GM21723 (cell line): ENCODE measurements around the gene AZIN2.
"Not testable (repeated sequence)": the region's sequence is repeated elsewhere in the genome, so short reads cannot be mapped to it uniquely, and the experiment has no call there.

Source experiments
- ATAC-seq: cut with Tn5 transposase; IDR thresholded peaks from one replicate; pipeline ENCODE4 v1.9.1; 2021; ENCODE audit warnings: mild to moderate bottlenecking, moderate library complexity; ENCODE audit not compliant: unreplicated experiment

AZIN2 gene

DNA sequence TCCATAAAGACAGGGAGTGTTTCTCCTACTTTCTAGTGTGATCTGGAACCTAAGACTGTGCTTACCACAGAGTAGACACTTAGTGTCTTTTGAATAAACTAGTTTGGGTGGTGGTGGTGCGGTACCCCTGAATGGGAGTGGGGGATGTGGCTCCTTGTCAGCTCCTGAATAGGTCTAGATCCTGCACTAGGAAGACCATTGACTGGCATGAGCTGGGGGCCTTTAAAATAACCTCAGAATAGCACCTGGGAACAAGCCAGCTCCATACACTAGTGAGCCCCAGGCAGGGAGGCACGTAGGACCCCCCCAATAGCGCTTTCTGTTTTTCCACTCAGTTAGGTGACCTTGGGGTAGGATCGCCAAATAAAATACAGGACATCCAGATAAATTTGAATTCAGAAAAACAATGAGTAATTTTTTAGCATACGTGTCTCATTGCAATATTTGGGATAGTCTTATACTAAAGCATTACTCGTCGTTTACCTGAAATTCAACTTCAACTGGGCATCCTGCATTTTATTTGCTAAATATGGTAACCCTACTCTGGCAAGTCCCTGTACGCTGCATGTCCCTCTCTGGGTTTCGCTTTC is 45.6 kb downstream of the AZIN2 start:
- no peak for ATAC-seq

DNA sequence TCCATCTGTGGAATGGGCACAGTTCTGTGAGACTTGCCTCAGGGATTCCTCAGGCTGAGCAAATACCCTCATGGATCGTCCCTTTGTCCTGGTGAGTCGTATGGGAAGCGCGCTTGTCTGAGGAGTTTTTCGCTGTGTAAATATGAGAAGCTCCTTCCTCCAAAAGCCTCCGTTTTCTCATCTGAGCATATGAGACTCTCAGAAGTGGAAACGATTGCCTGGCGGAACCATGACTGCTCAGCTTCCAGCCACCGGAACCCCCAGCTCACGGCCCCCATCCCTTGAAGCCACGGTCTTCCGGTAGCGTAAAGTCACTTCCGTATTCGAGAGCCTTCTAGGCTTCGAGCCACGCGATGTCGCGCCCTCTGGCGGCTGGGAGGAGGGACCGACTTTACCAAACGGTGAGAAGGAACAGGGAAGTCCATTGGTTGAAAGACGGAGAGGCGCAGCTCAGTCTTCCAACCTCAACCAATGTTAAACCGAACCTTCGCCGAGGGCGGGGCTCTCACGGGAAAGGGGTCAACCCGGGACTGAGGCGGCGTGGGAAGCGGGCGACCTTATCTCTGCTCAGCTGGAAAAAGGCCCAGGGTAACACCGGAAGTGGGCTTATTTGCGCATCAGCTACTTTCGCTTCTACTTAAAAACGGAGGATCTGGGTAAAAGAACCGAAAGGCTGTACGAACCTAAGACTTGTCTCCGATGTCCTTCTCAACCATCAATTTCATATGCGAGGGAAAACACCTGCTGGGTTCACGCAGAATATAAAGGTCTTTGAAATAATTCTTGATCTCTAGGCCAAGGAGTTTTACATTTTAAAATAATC is 46.3 kb downstream of the AZIN2 start:
- ATAC-seq: peak; percentile 92

DNA sequence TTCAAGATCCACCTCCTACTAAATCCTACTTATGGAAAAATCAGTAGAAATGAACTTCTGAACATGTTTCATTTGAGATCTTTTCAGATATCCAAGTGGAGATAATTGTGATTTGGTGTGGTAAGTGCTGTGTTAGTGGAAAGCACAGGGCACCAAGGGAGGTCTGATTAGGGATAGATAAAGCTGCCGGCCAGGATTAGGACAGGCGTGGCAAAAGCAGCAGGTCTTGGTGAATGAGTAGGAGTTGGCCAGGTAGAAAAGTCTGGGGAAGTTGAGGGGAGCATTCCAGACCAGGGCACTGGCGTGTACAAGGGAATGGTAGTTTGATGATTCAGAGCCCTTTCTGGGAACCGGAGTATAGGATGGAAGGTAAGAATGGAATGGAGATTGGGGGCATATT is 47.8 kb downstream of the AZIN2 start:
- ATAC-seq: no peak

DNA sequence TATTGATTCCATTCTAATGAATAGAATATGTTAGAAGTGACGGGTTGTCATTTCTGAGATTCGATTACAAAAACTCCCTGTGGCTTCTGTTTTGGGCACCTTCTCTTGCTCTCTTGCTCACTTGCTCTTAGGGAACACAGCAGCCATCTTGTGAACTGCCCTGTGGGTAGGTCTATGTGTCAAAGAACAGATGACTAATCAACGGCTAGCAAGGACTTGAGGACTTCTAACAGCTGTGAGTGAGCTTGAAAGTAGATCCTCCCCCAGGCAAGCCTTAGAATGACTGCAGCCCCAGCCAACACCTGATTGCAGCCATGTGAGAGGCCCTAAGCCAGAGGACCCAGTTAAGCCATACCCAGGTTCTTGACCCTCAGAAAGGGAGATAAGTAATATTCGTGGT is 49.3 kb downstream of the AZIN2 start:
- ATAC-seq: no peak

DNA sequence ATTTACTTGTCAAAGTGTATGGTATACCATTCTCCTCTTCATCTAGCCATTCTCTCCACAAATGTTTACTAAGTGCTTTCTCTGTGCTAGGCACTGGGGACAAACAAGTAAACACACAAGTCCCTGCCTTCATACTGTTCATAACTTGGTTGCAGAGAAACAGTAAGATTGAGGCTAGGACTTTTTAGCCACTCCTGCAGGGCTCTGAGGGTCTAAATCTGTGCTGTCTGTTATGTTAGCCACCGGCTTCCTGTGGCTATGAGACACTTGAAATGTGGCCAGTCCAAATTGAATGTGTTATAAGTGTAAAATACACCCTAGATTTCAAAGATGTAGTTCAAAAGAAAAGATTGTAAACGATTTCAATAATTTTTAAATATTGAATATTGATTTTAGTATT is 50.2 kb downstream of the AZIN2 start:
- ATAC-seq: no peak

DNA sequence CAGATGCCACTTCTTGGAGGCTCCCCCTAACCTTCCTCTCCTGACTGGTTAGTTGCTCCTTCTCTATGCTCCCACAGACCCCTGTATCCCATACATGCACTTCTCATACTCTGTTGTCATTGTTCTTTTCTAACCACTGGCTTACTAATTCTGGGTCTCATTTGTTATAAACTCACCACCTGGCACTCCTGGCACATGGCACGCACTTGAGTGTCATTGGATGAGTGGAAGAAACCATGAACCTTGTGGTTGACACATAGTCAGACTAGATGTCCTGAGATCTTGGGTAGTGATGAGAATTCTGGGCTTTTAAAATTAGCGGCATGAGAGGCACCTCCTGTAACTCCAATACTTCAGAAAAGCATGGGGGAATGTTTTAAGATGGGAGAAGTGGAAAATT is 51.6 kb downstream of the AZIN2 start:
- ATAC-seq: no peak

DNA sequence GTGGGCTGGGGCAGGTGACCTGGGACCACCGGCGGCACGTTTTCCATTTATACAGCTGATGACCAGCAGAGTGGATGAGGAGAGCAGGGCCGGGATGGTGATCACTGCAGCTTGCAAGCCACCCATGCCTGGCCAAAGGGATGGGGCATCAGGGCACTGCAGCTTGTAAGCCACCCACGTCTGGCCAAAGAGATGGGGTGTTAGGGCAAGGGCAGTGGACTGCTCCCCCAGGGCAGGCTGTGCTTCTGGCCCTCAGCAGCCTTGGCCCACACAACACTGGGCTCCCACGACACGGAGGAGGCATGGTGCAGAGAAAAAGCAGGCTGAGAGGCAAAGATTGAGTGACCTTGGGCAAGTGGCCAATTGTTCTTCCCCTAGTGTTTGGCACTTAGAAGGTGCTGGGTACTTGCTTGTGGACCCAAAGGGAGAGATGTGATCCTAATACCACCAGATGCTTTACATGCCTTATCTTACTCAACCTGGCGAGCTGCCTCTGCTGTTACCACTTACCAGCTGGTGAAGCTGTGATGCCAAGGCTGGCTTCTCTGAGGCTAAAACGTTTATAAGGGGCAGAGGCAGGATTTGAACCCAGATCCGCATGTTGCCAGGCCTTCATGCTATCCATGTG is 52.6 kb downstream of the AZIN2 start:
- ATAC-seq: no peak

DNA sequence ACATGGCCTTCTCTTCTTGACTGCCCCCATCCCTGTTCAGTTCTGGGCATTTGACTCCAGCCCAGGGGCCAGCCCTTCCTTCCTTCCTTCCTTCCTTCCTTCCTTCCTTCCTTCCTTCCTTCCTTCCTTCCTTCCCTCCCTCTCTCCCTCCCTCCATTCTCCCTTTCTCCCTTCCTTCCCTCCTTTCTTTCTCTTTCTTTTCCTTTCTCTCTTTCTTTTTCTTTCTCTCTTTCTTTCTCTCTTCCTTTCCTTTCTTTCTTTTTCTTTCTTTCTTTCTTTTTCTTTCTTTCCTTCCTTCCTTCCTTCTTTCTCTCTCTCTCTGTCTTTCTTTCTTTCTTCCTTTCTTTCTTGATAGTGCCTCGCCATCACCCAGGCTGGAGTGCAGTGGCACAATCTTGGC is 55.1 kb downstream of the AZIN2 start:
- not testable (repeated sequence) for ATAC-seq

DNA sequence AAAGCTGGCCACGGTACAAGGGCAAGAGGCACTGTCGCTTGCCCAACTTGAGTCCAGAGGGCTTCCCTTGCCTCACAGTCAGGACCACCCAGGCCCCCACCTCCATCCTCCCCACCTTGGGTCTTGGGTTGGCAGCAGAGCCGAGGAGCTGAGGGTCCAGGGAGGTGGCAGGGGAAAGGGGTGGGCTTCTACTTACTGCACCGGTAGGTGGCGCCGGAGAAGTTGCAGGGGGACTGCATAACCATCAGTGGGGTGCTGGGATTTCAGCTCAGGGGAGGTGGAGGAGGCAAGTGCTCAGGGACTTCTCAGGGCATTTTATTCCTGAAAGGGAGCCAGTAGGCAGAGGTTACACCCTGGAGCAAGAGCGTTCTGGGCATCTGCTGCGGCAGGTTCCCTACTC is 56.8 kb downstream of the AZIN2 start:
- no peak for ATAC-seq

DNA sequence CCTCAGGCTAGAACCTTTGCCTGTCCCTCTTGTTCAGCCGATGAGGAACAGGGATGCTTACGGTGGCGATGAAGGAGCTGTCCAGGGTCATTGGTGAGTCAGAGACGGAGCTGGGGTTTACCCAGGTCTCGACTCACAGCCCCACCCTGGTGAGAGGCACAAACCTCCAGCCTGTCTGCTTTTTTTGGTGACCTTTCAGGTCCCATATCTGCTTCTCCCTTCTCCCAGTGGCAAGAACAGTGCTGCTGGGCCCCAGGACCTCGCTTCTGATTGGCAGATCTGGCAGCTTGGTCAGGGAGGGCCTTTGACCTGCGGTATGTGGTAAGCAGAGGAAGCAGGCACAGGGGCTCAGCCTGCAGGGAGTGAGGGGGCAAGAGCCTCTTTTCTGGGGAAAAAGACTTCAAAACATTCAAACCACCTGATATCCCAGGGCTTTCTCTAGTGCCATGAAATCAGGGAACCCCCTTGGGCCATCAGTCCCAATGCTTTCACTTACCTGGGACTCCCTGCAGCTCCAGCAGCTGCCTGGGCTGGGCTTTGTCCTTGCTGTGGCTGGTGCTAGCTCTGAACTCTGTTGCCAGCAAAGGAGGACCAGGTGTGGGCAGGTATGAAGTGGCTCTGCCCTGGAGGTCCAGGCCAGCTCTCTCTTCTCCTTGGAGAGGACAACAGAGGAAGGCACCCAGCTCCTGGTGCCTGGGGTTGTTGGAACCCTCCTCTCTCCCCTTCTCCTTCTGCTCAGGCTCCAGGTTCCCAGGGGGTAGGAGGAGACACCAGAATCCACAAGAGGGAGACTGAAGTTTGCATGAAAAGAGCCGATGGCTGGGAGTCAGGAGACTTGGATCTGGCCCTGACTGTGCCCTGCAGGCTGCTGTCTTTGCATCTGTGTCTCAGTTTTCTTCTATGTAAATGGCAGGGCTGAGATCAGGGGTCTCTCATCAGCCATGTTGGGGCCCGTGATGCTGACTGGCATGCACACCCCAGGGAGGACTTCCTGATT is 59.5 kb downstream of the AZIN2 start:
- ATAC-seq: no peak

DNA sequence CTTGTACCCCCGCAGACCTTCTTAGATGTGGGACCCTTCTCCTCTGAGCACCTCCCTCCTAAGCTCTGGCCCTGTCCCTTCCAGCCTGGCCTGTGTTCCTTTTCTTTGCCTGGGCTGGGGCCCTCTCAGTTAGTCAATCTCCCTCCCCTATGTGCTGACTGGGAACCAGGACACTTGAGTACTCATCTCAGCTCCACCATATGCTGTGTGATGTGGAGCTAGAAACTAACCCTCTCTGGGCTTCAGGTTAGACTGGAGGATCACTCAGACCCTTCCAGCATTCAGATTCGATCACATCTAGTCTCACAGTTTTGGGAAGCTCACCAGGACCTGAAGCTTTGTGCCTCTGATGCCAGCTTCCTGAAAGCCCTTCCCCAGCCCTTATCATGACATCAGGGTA is 60.3 kb downstream of the AZIN2 start:
- ATAC-seq: no peak

DNA sequence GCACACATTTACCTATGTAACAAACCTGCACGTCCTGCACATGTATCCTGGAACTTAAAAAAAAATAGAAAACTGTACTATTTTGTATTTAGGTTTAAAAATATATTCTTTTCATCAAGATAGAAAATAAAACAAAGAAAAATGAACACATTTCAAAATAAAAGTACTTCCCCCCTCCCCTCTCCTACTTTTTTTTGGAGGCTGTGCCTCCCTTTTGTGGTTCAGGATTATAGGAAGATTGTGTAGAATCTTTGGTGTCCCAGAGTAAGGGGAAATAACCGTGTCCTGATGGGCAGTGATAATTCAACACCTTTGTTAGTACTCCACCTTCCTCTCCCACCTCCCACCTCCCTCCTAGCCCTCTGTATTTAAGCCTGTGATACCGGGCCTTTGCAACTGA is 60.8 kb downstream of the AZIN2 start:
- ATAC-seq: no peak

DNA sequence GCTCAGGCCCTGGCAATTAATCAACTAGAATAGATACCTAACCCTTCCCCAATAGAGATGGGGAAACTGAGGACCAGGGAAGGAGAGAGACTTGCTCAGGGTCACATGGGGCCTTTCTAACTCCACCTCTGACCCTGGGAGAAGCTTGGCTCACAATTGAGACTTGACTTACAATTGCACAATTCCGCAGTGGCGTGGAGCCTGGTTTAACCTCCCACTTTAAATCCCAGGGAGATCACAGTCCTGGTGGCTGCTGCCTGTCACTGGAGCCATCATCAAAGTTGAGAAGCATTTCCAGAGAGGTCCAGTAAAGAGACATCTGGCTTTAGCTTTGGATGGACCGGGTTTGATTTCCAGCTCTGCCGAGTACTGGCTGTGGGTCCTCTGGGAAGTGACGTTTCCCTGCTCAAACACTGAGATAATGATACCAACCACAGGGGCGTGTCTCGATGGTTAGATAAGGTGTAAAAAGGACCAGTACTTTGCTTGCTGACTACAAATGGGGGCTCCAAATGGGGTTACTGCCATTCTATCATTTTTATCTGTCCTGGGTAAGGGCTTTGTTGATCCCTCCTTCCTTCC is 61.6 kb downstream of the AZIN2 start:
- no peak for ATAC-seq

DNA sequence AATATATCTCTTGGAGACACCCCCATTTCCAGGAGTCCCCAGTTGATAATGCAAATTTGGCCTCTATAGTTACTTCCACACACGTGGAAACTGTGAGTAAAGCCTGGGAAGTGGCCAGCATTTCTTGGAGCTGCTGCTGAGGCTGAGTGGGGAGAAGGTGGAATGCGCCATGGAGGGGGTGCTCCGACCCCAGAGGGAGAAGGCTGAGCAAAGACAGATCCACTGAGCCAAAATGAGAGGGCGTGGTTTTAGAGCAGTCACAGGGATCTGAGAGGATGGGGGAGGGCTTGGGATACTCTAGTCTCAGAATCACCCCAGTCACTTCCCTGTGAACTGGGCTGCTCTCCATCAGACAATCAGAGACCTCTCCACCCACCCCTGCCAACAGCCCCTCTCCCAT is 62.2 kb downstream of the AZIN2 start:
- no peak for ATAC-seq

DNA sequence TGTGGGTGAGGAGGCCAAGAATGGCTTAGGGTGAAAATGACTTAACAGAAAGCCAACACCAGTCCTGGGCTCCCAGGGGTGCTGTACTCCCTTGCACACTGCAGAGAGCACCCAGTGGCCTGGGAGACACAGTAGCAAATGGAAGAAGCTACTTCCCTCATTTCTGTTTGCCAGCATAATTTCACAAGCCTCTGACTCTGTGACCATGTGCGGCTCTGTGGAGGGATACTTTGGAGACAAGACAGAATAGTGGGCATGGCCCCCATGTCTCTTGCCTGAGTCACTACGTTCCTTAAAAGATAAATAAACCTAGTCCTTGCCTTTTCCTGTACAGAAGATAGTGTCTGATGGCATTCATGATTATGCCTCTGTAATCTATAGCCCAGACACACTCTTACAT is 62.7 kb downstream of the AZIN2 start:
- ATAC-seq: no peak

DNA sequence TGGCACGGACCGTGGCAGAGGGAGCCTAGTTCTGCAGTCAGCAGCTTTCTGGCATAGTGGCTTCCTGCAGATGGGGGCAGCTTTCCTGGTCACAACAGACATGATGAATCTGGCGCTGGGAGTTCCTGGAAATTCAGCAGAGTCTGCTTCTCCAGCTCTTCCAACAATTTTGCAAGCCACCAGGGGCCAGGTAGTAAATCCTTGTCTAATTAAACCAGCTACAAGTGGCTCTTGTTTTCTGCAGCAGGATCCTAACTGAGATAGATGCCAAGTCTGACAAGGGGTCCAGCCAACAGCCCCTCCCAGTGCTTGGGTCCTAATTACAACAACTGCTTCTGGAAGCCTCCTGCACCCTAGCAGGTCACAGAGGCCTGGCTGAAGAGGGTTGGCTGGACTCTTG is 65.0 kb downstream of the AZIN2 start:
- ATAC-seq: no peak

DNA sequence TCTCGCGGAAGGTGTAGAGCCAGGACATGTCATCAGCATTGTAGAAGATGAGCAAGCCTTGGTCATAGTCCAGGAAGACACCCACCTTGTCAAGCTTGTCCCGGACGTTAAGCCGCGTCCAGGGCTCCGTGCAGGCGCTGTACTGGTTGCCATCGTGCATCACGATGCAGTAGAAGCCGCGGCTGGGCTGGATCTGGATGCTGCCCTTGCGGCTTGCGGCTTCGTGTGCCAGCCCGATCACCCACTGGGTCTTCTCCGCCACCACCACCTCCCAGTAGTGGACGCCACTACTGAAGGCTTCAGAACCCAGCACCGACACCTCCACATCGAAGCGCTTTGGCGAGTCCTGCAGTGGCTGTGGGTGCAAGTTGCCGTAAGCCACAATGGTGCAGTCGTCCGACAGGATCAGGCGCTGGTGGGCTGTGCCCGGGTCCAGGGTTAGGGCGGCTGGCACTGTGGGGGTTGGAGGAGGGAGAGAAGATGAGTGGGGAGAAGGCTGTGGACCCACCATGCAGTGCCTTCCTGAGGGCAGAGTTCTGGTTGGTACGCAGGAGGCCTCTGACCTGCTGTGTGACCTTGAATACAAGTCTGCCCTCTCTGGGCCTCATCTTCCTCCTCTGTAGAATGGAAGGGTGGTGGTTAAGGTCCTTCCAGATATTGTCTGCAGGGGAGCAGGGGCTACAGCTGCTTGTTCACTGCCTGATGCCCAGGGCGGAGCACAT is 66.5 kb downstream of the AZIN2 start:
- no peak for ATAC-seq

DNA sequence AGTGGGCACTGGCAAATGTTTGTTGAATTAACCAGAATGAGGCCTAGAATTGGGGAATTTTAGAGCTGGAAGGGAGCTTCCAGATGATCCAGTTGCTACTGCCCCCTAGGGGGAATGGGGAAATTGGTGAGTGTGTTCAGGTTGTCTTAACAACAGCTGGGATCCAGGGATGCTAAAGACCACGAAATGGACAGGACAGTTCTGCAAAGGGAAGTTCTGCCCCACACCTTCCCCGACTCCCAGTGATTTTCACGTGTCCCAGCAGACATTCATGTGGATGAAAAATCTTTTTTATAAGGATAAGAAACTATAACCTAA is 67.0 kb downstream of the AZIN2 start:
- ATAC-seq: no peak

DNA sequence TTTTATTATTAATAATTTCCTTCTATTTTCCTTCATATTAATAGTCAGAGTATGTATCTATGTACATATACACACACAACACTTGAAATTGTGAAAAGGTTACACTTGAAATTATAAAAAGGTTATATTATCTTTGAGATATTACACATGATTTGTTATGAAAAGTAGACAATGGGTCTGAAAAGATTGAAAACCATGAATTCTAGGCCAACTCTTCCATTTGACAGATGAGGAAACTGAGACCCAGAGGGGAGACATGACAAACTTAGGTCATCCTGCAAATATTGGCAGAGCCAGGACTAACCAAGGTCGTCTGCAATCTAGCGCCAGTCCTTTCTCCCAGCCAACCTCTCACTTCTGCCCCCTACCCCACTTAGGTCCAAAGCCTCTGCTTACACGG is 67.7 kb downstream of the AZIN2 start:
- no peak for ATAC-seq

DNA sequence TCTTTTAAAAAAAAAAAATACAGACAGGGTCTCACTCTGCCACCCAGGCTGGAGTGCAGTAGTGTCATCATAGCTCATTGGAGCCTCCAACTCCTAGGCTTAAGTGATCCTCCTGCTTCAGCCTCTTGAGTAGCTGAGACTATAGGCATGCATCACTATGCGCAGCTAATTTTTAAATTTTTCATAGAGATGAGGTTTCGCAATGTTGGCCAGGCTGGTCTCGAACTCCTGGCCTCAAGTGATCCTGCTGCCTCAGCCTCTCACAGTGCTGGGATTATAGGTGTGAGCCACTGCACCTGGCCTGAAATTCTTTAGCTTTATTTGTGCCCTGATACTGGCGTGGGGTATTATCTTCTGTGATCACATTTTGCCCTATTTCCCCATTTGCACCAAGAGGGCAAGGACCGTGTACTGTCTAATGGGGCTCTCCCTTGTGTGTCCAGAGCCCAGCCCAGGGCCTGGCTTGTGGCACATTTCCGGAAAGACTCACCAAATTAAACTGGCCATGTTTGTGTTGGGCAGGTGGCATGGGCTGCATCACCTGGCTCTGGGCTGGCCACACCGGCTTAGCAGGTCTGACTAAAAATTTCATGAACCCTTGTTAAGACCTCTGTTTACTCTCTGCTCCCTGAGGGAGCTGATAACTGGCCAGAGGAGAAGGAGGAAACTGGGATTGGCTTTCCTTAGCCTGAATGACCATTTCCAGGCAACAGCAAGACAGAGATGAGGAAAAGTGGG is 68.7 kb downstream of the AZIN2 start:
- ATAC-seq: no peak
